Aorta (tissue), 5 donors: ENCODE data around the gene PADI6. TPM values are rescaled to one million over a fixed set of nuclear protein-coding genes. Genes with fewer than 3 reads are reported as not detected.

ENCODE experiments used
- ATAC-seq: fragments of 200-7000 bp; cut with Tn5 transposase; one replicate; pipeline ENCODE4 v1.9.1; 2022; ENCODE audit warnings: moderate library complexity; ENCODE audit not compliant: low FRiP score
- DNase-seq, 2 donors: peaks; one replicate each; pipeline ENCODE4 v3.0.0-alpha.2; 2020
- H3K27ac ChIP-seq, 2 donors: one replicate each; pipeline ENCODE4 v1.5.1; 2013; ENCODE audit warnings: low read length in 2 of 2, mild to moderate bottlenecking in 2 of 2, moderate library complexity in 2 of 2, control low read depth in 1 of 2, inconsistent platforms in 1 of 2, low read depth in 1 of 2
- H3K27me3 ChIP-seq, 2 donors: one replicate each; pipeline ENCODE4 v1.6.1; 2013; ENCODE audit warnings: control low read depth in 1 of 2, low read length in 1 of 2, mild to moderate bottlenecking in 1 of 2, moderate library complexity in 1 of 2; ENCODE audit not compliant: insufficient read depth in 2 of 2, control insufficient read depth in 1 of 2
- H3K36me3 ChIP-seq, 2 donors: one replicate each; pipeline ENCODE4 v1.6.1; 2013; ENCODE audit warnings: control low read depth in 1 of 2, low read length in 1 of 2, mild to moderate bottlenecking in 1 of 2; ENCODE audit not compliant: insufficient read depth in 2 of 2, control insufficient read depth in 1 of 2
- H3K4me1 ChIP-seq, 2 donors: one replicate each; pipeline ENCODE4 v1.6.1; 2013; ENCODE audit warnings: low read length in 2 of 2, control low read depth in 1 of 2, mild to moderate bottlenecking in 1 of 2, moderate library complexity in 1 of 2; ENCODE audit not compliant: insufficient read depth in 2 of 2, control insufficient read depth in 1 of 2
- H3K4me3 ChIP-seq, 2 donors: one replicate each; pipeline ENCODE4 v1.5.1; 2013; ENCODE audit warnings: low read length in 2 of 2, control low read depth in 1 of 2, mild to moderate bottlenecking in 1 of 2
- H3K9me3 ChIP-seq: one replicate; pipeline ENCODE4 v1.6.1; 2013; ENCODE audit warnings: mild to moderate bottlenecking, low read length; ENCODE audit not compliant: control insufficient read depth
- WGBS, 2 donors: extraction: QIAGEN DNeasy Blood & Tissue Kit; methylation state at CpG; one replicate each; pipeline ENCODE4 v1.1.7; 2013; 5-methylcytosine and 5-hydroxymethylcytosine counted together
- intact Hi-C, 2 donors: fragments of 100-400 bp; cut with DNase I; formaldehyde crosslinking; loops; one replicate each; pipeline versions ENCODE4 v1.14.2 to v1.15.0; 2022
- polyA plus RNA-seq, 2 donors: library from polyadenylated mRNA; stranded (reverse); fragments of 200-250 nt; gene quantifications; one replicate each; pipeline ENCODE4 v1.2.3, GENCODE V29; 2013
- total RNA-seq, 2 donors: library from RNA; stranded (reverse); fragmentation: NEBNext Ultra II Directional; extraction: Animal tissue kit (Norgen Biotek cat#: 25700); gene quantifications; one replicate each; pipeline ENCODE4 v1.2.1, GENCODE V29; 2021
- donor health status: healthy with polysubstance abuse.
- donor health status: Bipolar disorder and iron deficiency.
- donor health status: DM: no; HTN: no; CAD: no.
- donor health status: DM: no; HTN: no; CAD: no.
- donor health status: DM: yes; HTN: yes; CAD: no.

PADI6 gene
- total and polyA plus RNA-seq, 4 donors = not detected

DNA sequence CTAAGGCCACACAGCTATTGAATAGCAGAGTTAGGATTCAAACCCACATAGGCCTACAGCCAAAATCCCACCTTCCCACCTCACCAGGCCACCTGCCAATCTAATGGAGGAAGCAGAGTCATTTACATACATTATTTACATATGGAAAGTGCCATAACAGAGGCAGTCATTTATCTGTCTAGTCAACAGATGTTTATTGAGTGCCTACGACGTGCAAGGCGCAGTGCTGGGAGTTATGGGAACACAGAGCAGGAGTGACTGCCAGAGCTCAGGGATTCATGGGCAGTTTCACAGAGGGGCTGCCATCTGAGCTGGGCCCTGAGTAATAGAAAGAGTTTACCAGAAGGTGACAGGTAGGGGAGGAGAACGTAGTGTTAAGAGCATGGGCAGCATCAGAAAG, 10.3 kb upstream of the PADI6 start:
- Histone ChIP-seq H3K36me3 (no peaks in the 10 kb centered on the region), H3K27me3 (no peaks in the 10 kb centered on the region), H3K4me3 (no peak overlapping the region), H3K4me1 (no peaks in the 10 kb centered on the region), H3K27ac (no peak overlapping the region), H3K9me3 (no peaks in the 10 kb centered on the region)
- intact Hi-C loops = no loop called here
- ATAC-seq (no peak), DNase-seq (no peak)
- WGBS, 2 donors = 61 to 71% methylated on average over 4 of the region's 4 CpGs

DNA sequence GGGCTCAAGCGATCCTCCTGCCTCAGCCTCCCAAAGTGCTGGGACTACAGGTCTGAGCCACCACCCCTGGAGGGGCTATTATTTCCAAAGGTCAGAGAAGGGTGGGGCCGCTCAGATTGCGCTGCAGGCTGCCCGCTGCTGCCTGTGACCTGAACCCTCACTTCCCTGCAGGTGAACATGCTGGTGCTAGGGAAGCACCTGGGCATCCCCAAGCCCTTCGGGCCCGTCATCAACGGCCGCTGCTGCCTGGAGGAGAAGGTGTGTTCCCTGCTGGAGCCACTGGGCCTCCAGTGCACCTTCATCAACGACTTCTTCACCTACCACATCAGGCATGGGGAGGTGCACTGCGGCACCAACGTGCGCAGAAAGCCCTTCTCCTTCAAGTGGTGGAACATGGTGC, 8.6 kb upstream of the PADI6 start:
- Histone ChIP-seq H3K27ac (no peak overlapping the region), H3K27me3 (no peaks in the 10 kb centered on the region), H3K4me1 (no peaks in the 10 kb centered on the region), H3K4me3 (no peak overlapping the region), H3K36me3 (no peaks in the 10 kb centered on the region), H3K9me3 (no peaks in the 10 kb centered on the region)
- ATAC-seq (no peak), DNase-seq (no peak)
- WGBS, 2 donors = 84 to 88% methylated on average over 11 to 12 of the region's 12 CpGs
- intact Hi-C loops = no loop called here

DNA sequence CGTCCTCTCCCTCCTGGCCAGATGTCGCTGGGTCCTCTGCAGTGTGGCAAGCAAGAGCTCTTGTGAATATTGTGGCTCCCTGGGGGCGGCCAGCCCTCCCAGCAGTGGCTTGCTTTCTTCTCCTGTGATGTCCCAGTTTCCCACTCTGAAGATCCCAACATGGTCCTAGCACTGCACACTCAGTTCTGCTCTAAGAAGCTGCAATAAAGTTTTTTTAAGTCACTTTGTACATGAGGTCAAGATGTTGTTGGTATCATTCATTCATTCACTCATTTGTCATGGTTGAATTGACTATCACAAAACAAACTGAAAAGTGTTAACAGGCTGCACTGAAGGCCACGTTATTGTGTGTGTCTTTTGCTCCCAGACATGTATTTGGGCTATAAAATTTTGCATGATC, 8.2 kb upstream of the PADI6 start:
- H3K9me3 ChIP-seq = no peaks in the 10 kb centered on the region
- no peaks in the 10 kb centered on the region for H3K36me3 ChIP-seq
- WGBS, 2 donors = 69 to 72% methylated on average over 4 of the region's 4 CpGs
- intact Hi-C loops = no loop called here
- ATAC-seq (no peak), DNase-seq (no peak)
- H3K4me3 ChIP-seq = no peak overlapping the region
- H3K27me3 ChIP-seq = no peaks in the 10 kb centered on the region
- H3K27ac ChIP-seq = no peak overlapping the region
- no peaks in the 10 kb centered on the region for H3K4me1 ChIP-seq

DNA sequence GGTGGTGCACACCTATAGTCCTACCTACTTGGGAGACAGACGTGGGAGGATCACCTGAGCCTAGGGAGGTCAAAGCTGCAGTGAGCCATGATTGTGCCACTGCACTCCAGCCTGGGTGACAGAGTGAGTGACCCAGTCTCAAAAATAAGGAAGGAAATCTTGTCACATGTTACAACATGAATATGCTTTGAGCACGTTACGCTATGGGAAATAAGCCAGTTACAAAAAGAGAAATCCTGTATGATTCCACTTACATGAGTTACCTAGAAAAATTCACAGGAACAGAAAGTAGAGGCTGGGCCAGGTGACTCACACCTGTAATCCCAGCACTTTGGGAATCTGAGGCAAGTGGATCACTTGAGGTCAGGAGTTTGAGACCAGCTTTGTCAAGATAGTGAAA, 6.7 kb upstream of the PADI6 start:
- H3K9me3 ChIP-seq = no peaks in the 10 kb centered on the region
- H3K4me3 ChIP-seq = no peak overlapping the region
- DNase-seq (no peak), ATAC-seq (no peak)
- WGBS, 2 donors = 74 to 75% methylated on average over 3 of the region's 3 CpGs
- no peaks in the 10 kb centered on the region for H3K36me3 ChIP-seq
- no peaks in the 10 kb centered on the region for H3K4me1 ChIP-seq
- intact Hi-C loops = no loop called here
- H3K27me3 ChIP-seq = no peaks in the 10 kb centered on the region
- H3K27ac ChIP-seq = no peak overlapping the region

DNA sequence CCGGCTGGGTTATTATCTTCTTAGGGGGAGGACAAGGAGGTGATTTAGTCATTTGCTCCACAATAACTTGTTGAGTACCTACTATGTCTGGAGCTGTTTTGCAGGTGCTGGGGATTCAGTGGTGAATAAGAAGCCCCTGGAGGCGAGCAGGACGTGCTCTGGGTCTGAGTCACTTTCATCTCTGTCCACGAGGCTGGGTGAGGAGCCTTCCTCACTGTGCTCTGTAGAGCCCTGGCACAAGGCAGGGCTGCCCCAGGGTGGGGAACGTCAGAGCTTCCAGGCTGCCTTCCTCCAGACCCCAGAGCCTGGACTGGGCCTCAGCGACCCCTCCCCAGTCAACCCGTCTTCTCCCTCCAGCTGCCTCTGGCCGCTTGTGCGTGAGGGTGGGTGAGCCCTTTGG, 2.5 kb upstream of the PADI6 start:
- H3K9me3 ChIP-seq = no peaks in the 10 kb centered on the region
- H3K27ac ChIP-seq = no peak overlapping the region
- no peaks in the 10 kb centered on the region for H3K27me3 ChIP-seq
- H3K36me3 ChIP-seq = no peaks in the 10 kb centered on the region
- intact Hi-C loops = no loop called here
- DNase-seq = no peak
- ATAC-seq = no peak
- no peaks in the 10 kb centered on the region for H3K4me1 ChIP-seq
- no peak overlapping the region for H3K4me3 ChIP-seq
- WGBS, 2 donors = 57 to 69% methylated on average over 9 of the region's 9 CpGs

DNA sequence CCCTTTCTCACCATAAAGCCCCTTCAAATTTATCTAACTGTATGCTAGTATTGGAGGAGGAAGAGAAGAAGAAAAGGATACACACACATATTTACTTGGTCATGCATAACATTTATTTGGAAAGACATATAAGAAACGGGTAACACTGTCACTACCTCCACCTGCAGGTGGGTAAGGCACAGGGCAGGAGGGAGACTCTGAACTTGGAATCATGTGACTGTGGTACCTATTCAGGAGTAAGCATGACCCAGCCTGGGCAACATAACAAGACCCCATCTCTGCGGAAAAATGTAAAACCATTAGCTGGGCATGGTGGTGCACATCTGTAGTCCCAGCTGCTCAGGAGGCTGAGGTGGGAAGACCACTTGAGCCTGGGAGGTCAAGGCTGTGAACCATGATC, 1.4 kb upstream of the PADI6 start:
- no peak overlapping the region for H3K27ac ChIP-seq
- no peaks in the 10 kb centered on the region for H3K27me3 ChIP-seq
- intact Hi-C loops = no loop called here
- no peak overlapping the region for H3K4me3 ChIP-seq
- no peaks in the 10 kb centered on the region for H3K9me3 ChIP-seq
- no peaks in the 10 kb centered on the region for H3K36me3 ChIP-seq
- ATAC-seq = no peak
- no peak for DNase-seq
- H3K4me1 ChIP-seq = no peaks in the 10 kb centered on the region
- 53 to 56% methylated on average over 2 of the region's 2 CpGs for WGBS, 2 donors

DNA sequence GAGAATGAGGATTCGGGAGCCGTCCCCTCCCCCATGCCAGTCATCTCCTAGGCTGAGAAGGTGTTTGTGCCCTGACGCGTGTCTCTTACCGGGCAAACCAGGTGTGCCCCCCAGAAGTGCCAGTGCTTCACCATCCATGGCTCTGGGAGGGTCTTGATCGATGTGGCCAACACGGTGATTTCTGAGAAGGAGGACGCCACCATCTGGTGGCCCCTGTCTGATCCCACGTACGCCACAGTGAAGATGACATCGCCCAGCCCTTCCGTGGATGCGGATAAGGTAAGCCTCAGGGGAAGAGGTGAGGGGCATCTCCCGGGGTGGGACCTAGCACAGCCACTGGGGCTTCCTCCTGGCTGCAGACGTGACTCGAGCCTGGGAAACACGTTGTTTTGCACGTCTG, 959 bp downstream of the PADI6 start:
- Histone ChIP-seq H3K36me3 (no peaks in the 10 kb centered on the region), H3K9me3 (no peaks in the 10 kb centered on the region), H3K27me3 (no peaks in the 10 kb centered on the region), H3K4me3 (no peak overlapping the region), H3K27ac (no peak overlapping the region), H3K4me1 (no peaks in the 10 kb centered on the region)
- no peak for ATAC-seq
- WGBS, 2 donors = 72 to 73% methylated on average over 18 of the region's 18 CpGs
- no peak for DNase-seq
- intact Hi-C loops = no loop called here

DNA sequence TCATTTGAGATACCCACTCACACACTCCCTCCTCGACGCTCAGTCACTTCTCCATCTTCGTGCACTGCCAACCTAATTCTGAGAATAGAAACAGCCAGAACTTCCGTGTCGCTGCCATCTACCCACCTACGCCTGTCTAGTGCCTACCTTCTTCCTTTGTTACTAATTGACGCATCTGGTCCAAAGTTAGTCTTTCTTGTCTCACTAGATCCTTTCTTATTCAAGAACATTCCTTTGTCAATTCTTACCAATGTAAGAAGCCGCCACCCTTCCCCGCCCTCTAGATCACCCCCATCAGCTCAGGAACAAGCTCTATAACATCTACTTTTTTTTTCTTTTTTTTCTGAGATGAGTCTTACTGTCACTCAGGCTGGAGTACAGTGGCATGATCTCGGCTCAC, 3.7 kb downstream of the PADI6 start:
- intact Hi-C loops = no loop called here
- Histone ChIP-seq H3K4me3 (no peak overlapping the region), H3K4me1 (no peaks in the 10 kb centered on the region), H3K27me3 (no peaks in the 10 kb centered on the region), H3K36me3 (no peaks in the 10 kb centered on the region), H3K9me3 (no peaks in the 10 kb centered on the region), H3K27ac (no peak overlapping the region)
- DNase-seq = no peak
- no peak for ATAC-seq
- 91 to 95% methylated on average over 10 of the region's 10 CpGs for WGBS, 2 donors

DNA sequence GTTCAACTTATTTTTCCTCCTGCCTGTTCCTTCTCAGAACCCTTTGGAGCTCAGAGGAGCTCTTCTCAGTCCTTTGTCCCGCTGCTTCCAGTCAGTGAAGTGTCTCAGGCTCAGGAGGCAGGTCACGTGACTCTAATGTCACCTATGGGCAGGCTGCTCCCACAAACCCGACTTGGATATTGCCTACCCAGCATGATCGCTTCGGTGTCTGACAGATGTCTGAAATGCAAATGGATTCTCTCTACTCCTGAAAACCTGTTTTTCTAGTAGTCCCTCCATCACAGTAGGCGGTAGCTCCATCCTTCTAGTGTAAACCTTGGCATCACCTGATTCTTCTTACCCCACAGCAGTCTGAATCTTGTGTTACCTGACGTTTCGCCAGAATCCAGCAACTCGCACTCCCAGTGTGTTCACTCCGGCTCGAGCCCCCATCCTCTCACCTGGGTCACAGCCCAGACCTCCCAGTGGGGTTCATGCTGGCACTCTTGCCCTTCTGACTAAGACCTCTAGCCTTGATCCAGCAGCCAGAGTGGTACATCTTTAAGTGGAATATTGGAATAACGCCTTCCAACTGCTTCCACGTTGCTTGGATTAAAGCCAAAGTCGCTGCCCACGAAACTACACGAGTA, 5.4 kb downstream of the PADI6 start:
- Histone ChIP-seq H3K9me3 (no peaks in the 10 kb centered on the region), H3K27ac (no peak overlapping the region), H3K4me1 (no peaks in the 10 kb centered on the region), H3K36me3 (no peaks in the 10 kb centered on the region), H3K4me3 (no peak overlapping the region), H3K27me3 (no peaks in the 10 kb centered on the region)
- ATAC-seq (no peak), DNase-seq (no peak)
- intact Hi-C loops = no loop called here
- 17 to 21% methylated on average over 16 of the region's 16 CpGs for WGBS, 2 donors
